T-helper 9 cell (primary cell): ENCODE data around the gene COL4A2.

ENCODE experiments used
- DNase-seq: peaks from one replicate; pipeline ENCODE4 v3.0.0-alpha.2; 2020

COL4A2 gene

GRCh38 chr13:110359840-110360301, 52.8 kb downstream of the COL4A2 start:
- no peak for DNase-seq

DNA sequence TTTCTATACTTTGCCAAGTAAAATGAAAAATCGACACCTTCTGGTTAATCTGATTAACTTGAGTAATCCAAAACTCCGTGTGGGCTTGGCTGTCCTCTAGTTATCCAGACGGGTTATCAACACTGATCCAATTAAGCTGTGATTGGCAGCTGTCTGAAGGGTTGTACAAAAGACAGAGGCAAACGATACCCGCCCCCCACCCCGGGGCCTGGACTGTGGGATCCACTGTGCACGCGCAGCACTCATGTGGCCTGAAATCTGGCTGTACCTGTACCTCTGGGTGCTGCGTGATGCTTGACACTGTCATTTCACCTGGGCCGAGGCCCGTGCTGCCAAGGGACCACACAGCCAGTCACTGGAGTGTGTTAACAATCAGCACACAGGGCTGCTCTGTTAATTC, 53.5 kb downstream of the COL4A2 start:
- DNase-seq: no peak

DNA sequence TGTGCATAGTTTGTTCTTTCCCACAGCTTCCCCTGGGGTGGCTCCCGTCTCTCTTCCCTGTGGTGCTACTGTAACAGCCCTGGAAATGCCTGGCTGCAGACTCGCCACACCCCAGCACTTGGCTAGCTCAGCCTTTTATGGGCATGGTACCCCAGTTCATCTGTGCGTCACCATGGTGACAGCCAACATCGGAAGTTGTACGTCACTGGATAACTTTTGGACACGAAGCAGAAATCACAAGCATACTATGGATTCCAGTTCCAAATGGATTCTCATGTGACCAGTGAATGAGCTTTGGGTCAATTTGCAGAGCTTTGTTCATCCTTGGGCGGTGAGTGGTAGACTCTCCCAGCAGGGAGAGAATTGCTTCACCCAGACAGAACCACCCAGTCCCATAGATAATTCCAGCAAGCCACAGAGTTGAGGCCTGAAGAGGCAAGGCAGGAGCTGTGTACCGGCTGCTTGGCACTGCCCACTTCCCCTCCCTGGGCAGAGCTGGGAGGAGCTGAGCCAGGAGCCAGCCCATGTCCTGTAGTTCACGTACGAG, 54.4 kb downstream of the COL4A2 start:
- DNase-seq: no peak

DNA sequence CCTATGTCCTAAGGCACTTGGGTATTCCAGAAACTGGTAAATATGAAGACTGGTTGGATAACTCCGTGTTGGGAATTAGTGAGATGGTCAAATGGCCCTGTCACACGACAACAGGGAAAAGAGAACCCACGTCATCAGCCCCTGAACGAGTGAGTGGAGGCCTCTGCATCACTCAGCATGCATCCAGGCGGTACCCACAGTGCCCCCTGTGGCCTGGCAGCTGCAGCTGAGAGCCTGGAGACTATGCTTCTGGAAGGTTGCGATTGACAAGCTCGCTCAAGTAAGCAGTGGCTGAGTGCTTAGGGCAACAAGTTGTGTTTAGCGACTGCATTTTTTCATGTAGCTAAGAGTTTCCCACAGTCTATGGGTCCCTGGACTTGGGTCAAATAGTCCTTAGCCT, 55.9 kb downstream of the COL4A2 start:
- no peak for DNase-seq

- no peak for DNase-seq
Measured at GRCh38 chr13:110364081-110364480, 57.0 kb downstream of the COL4A2 start.

- DNase-seq: no peak
Measured at GRCh38 chr13:110365876-110366275, 58.8 kb downstream of the COL4A2 start.

DNA sequence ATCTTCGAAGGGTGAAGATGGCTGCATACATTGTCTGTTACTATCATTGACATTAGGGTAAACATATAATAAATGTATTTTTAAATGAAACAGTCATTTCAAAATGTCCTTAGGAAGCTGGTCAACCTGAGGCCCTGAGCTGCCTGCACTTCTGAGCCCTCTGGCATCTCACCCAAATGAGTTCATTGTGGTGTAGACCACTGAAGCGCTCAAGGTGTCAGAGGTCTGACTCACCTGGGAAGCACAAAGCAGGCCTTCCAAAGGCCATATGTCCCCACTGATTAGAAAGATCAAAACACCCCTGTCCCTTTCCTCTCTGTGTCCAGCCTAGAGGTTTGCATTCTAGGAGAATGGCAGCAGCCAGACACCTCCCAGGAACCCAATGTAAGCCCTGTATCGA, 59.6 kb downstream of the COL4A2 start:
- no peak for DNase-seq

DNA sequence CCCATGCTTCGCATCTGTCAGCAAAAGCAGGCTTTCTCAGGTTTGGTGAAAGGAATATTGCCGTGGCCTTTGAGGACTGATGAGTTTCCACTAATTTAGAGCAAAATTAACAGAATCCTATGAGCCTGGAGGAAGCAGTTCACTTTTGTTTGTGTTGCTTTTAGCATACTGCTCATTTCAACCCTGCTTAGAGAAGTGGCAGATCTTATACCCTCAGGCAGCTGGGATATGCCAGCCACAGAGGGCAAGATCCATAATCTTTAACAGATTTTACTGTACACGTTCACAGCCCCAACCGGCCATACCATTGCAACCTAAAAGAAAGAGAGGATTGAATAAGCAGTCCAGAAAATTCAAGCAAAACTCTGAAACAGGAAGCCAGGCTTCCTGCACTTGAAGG, 60.5 kb downstream of the COL4A2 start:
- no peak for DNase-seq

- no peak for DNase-seq
Measured at GRCh38 chr13:110368408-110368807, 61.3 kb downstream of the COL4A2 start.

GRCh38 chr13:110369400-110369799, 62.3 kb downstream of the COL4A2 start:
- DNase-seq: no peak

DNA sequence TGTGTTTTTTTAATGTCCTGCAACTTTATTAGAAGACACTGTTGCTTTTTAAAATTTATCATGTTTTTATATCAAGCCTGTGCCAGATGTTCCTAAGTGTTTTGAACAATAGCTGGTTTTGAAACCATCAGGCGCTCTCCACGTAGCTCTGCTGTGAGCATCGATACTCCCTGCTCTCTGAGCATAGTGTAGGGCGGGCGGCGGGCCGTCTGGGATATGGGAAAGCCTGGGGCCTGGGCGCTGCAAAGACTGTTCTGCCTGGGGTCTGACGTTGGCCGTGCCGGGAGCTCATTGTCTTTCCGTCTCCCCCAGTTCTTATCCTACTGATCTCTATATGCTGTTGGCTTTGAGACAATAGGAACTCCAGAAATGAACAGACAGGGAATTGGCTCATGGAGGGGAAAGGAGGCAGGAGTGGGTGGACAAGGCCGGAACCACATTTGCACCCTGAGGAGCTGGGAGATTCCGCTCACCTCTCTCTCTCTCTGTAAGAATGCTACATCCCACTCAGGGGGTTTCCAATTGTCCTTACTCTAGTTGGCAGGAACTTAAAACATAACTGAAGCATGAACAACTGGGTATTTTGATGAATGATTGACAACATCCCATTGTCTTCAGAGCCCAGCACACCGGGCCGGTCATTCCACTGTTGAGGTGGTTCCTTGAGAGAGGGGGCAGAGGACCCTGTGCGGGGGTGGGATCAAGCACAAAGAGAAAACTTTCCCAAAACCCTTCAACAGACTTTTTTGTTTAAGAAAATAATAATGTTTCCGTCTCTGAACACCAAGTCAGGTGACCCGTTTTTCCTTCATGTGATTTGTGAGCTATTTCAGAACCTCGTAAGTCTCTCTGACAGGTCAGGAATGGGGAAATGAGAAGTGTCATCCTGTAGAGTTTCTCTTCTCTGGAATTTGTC, 64.7 kb downstream of the COL4A2 start:
- DNase-seq: no peak

DNA sequence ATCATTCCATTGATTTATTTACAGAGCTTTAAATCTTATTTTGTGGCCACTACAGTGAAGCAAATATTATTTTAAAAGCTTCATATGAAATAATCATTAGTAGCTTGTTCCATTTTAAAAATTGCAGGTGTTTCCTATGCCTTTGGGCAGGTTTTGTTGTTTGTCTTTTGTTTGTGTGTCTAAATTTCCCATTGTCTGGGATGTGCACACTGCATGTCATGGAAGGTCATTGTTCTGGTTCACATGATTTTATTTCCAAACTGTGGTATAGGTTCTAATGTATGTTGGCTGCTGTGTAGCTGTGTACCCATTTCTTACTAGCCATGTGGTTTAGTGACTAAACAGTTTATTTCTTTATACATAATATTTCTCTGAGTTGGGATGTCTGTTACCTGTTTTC, 65.6 kb downstream of the COL4A2 start:
- no peak for DNase-seq

DNA sequence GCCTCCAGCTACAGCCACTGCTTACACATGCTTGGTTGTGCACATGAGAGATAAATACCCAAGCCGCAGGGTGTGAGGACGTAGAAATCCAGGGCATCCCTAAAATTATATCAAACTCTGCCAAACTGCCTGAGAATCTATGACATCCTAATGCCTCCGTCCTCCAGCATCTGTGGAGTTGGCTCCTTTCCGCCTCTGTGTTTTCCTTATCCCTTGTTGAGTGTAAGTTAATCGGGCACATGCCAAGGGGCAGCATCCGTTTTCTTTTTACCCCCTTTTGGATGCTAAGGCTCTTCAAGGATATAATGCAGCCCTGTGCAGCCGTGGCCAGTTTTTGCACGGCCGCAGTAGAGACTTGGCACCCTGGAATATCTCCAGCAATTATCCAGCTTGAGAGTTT, 66.5 kb downstream of the COL4A2 start:
- DNase-seq: no peak

GRCh38 chr13:110374431-110375370, 67.6 kb downstream of the COL4A2 start:
- DNase-seq: no peak

DNA sequence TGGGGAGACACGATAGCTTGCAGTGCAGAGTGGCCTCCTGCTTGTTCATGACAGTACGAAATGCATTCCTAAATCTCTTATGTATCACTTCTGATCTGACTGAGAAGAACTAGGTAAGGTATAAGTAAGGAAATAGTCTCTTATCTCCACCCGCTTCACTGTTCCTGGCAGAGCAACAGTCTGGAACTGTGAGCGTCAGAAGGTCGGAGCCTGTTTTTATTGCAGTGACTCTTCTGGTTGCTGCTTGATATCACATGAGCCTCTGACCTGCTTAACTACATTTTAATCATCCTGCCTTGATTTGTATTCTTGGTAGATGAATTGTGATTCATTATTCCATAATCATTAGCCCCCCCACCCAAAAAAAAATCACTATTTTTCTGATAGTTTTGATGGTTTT, 69.0 kb downstream of the COL4A2 start:
- no peak for DNase-seq

- DNase-seq: no peak
Measured at GRCh38 chr13:110377178-110377825, 70.2 kb downstream of the COL4A2 start.

DNA sequence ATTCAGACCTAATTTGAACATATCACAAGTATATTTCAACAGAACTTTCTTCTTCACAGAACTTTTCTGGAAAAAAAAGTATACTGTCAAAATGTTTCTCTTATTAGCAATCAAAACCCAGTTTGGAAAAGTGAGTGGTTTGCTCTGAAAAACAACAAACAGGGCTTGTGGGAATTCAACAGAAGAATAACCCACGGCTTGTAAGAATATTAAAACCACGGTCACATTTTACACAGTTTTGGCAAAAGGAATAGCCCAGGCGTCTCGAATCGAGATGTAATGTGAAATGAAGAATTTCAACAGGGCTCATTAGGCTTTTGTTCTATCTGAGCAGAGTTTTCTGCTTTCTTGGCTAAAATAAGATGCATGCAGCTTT, 70.7 kb downstream of the COL4A2 start:
- DNase-seq: no peak

- no peak for DNase-seq
Measured at GRCh38 chr13:110379358-110379757, 72.3 kb downstream of the COL4A2 start.

DNA sequence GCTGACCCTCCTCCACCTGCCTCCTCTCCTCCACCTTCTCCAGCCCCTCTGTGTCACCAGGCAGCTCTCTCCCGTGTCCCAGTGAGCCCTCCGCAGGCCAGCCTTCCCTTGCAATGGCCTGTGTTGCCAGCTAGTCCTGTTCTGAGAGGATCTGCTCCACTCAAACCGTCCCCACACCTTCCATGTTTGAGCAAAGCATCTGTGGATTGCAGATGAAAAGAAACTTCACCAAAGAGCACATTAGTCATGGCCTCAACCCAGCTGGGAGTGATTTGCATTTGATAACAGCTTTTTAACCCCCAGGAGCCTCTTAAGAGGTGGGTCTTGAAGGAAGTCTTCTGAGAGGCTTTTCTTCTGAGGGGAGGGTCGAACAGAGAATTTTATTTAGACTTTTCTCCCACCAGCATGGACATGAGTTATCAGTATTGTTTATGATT, 72.8 kb downstream of the COL4A2 start:
- DNase-seq: no peak

- no peak for DNase-seq
Measured at GRCh38 chr13:110380359-110381028, 73.4 kb downstream of the COL4A2 start.

GRCh38 chr13:110381029-110381360, 73.9 kb downstream of the COL4A2 start:
- DNase-seq: no peak

DNA sequence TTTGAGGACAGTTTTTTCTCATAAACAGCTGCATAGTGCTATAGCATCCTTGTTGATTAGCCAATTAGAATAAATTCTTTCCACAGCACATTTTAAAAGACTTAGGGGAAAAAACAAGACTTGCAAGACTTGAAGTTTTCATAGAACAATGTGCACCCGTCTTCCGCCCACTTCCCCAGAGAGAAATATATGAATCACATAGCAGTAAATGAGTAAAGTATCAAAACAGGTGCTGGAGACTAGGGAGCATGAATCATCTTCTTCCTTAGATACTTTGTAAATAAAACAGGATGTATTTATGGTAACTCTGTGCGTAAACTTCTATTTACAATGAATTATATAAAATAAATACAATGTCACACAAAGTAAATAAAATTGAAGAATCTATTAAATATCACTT, 75.1 kb downstream of the COL4A2 start:
- no peak for DNase-seq
